IPS DF 19.7 (cell line): ENCODE results near the gene CRB1.

Experiments
- DNase-seq: peaks from one replicate; pipeline ENCODE4 v3.0.0-alpha.2; 2013; ENCODE audit warnings: low read depth, low spot score

Gene CRB1

GRCh38 chr1:197303463-197303862, 35.4 kb downstream of the CRB1 start:
- no peak for DNase-seq

- no peak for DNase-seq
These were observed 36.7 kb downstream of the CRB1 start for GRCh38 chr1:197304638-197305200.

GRCh38 chr1:197305925-197306324, 37.9 kb downstream of the CRB1 start:
- DNase-seq, result no peak

- DNase-seq, result no peak
These were observed 38.5 kb downstream of the CRB1 start for GRCh38 chr1:197306381-197307062.

- no peak for DNase-seq
These were observed 39.1 kb downstream of the CRB1 start for GRCh38 chr1:197307136-197307535.

GRCh38 chr1:197307551-197307950, 39.5 kb downstream of the CRB1 start:
- no peak for DNase-seq

GRCh38 chr1:197311081-197311480, 43.0 kb downstream of the CRB1 start:
- DNase-seq, result no peak

- DNase-seq, result no peak
These were observed 44.1 kb downstream of the CRB1 start for GRCh38 chr1:197312163-197312562.

- no peak for DNase-seq
These were observed 45.7 kb downstream of the CRB1 start for GRCh38 chr1:197313713-197314112.

GRCh38 chr1:197314682-197315081, 46.6 kb downstream of the CRB1 start:
- DNase-seq, result no peak

GRCh38 chr1:197319631-197320030, 51.6 kb downstream of the CRB1 start:
- DNase-seq, result no peak

- DNase-seq, result no peak
These were observed 53.0 kb downstream of the CRB1 start for GRCh38 chr1:197320991-197321531.

- DNase-seq, result no peak
These were observed 53.8 kb downstream of the CRB1 start for GRCh38 chr1:197321811-197322210.

- no peak for DNase-seq
These were observed 59.8 kb downstream of the CRB1 start for GRCh38 chr1:197327776-197328364.

GRCh38 chr1:197330213-197330612, 62.2 kb downstream of the CRB1 start:
- no peak for DNase-seq

- no peak for DNase-seq
These were observed 63.5 kb downstream of the CRB1 start for GRCh38 chr1:197331565-197331964.

- DNase-seq, result no peak
These were observed 65.0 kb downstream of the CRB1 start for GRCh38 chr1:197333041-197333440.

- DNase-seq, result no peak
These were observed 68.5 kb downstream of the CRB1 start for GRCh38 chr1:197336571-197336970.

GRCh38 chr1:197339106-197340060, 71.3 kb downstream of the CRB1 start:
- no peak for DNase-seq

- no peak for DNase-seq
These were observed 73.6 kb downstream of the CRB1 start for GRCh38 chr1:197341626-197342025.

GRCh38 chr1:197342044-197342565, 74.1 kb downstream of the CRB1 start:
- DNase-seq, result no peak

GRCh38 chr1:197342669-197343068, 74.6 kb downstream of the CRB1 start:
- no peak for DNase-seq
